OCI-LY3 (cell line): ENCODE measurements around the gene PBX2.
"Not testable (repeated sequence)": the region's sequence is repeated elsewhere in the genome, so short reads cannot be mapped to it uniquely, and the experiment has no call there.

Experiments
- H2AFZ ChIP-seq: fragments of 200-600, 300-600 bp; shearing (Covaris generic); 2 replicates; pipeline ENCODE4 v1.6.0; 2014; ENCODE audit warnings: antibody characterized with exemption, low read depth, low read length
- H3K27ac ChIP-seq: fragments of 200-600, 300-600 bp; sonication (generic); 2 replicates; pipeline ENCODE4 v1.5.1; 2014; ENCODE audit warnings: mild to moderate bottlenecking, low read length, moderate library complexity, mixed read lengths
- H3K27me3 ChIP-seq: fragments of 200-600, 300-600 bp; sonication (generic); 2 replicates; pipeline ENCODE4 v1.6.1; 2014; ENCODE audit warnings: low read depth, low read length, mixed read lengths
- H3K36me3 ChIP-seq: fragments of 200-600, 300-600 bp; sonication (generic); replicated peaks from 2 replicates; pipeline ENCODE3; 2014; ENCODE audit warnings: low read depth, low read length, mixed read lengths
- H3K4me1 ChIP-seq: fragments of 300-600, 200-600 bp; sonication (generic); 2 replicates; pipeline ENCODE4 v1.6.1; 2014; ENCODE audit warnings: low read length, mixed read lengths
- H3K4me2 ChIP-seq: fragments of 200-600, 300-600 bp; sonication (generic); 2 replicates; pipeline ENCODE4 v1.6.1; 2014; ENCODE audit warnings: low read length, mixed read lengths
- H3K4me3 ChIP-seq: fragments of 300-600, 200-600 bp; sonication (generic); 2 replicates; pipeline ENCODE4 v1.5.1; 2014; ENCODE audit warnings: antibody characterized with exemption, mild to moderate bottlenecking, low read length, moderate library complexity
- H3K79me2 ChIP-seq: fragments of 300-600, 200-600 bp; shearing (Covaris generic); 2 replicates; pipeline ENCODE4 v1.6.1; 2014; ENCODE audit warnings: mild to moderate bottlenecking, low read length, mixed read lengths
- H3K9ac ChIP-seq: fragments of 300-600, 200-600 bp; shearing (Covaris generic); 2 replicates; pipeline ENCODE4 v1.6.0; 2014; ENCODE audit warnings: mild to moderate bottlenecking, low read length, moderate library complexity
- H3K9me3 ChIP-seq: fragments of 200-600, 300-600 bp; shearing (Covaris generic); 2 replicates; pipeline ENCODE4 v1.6.1; 2014; ENCODE audit warnings: low read length, mixed read lengths; ENCODE audit not compliant: insufficient read depth
- H4K20me1 ChIP-seq: fragments of 200-600, 300-600 bp; sonication (generic); 2 replicates; pipeline ENCODE4 v1.6.1; 2016; ENCODE audit warnings: low read length, mixed read lengths; ENCODE audit not compliant: insufficient read depth
- CTCF ChIP-seq: fragments of 200-600, 300-600 bp; sonication (generic); IDR thresholded peaks from 2 replicates; pipeline ENCODE4 v1.5.1; 2014; ENCODE audit warnings: antibody characterized with exemption, low read length, low read depth
- EZH2phosphoT487 ChIP-seq: fragments of 200-600 bp; shearing (Covaris generic); IDR thresholded peaks from 2 replicates; pipeline ENCODE4 v1.6.1; 2018; ENCODE audit warnings: antibody characterized with exemption, mixed run types, low read depth

Gene PBX2

GRCh38 chr6:32148289-32149091 lies 41.5 kb downstream of the PBX2 start:
- peaks cover 3% of the 10 kb centered on the region; the same call in 1 of the 2 replicates for H3K4me1 ChIP-seq
- H3K9ac ChIP-seq, result no peak overlapping the region
- H3K9me3 ChIP-seq, result no peaks in the 10 kb centered on the region
- H3K36me3 ChIP-seq, result no peaks in the 10 kb centered on the region
- no peak overlapping the region for H3K4me2 ChIP-seq
- no peak for TF ChIP-seq CTCF
- no peak for TF ChIP-seq EZH2phosphoT487
- H4K20me1 ChIP-seq, result no peaks in the 10 kb centered on the region
- H3K27me3 ChIP-seq, result 0 out of 2 replicates have a peak, but pooled peaks cover 5% of the 10 kb centered on the region
- H2AFZ ChIP-seq, result no peak overlapping the region
- H3K79me2 ChIP-seq, result no peaks in the 10 kb centered on the region
- no peak overlapping the region for H3K27ac ChIP-seq
- no peak overlapping the region for H3K4me3 ChIP-seq

- H3K4me3 ChIP-seq, result no peak overlapping the region
- H3K79me2 ChIP-seq, result no peaks in the 10 kb centered on the region
- TF ChIP-seq CTCF (no peak), EZH2phosphoT487 (no peak)
- H3K9me3 ChIP-seq, result no peaks in the 10 kb centered on the region
- H3K27me3 ChIP-seq, result 0 out of 2 replicates have a peak, but pooled peaks cover 5% of the 10 kb centered on the region
- no peaks in the 10 kb centered on the region for H3K36me3 ChIP-seq
- no peaks in the 10 kb centered on the region for H4K20me1 ChIP-seq
- no peak overlapping the region for H2AFZ ChIP-seq
- no peak overlapping the region for H3K4me2 ChIP-seq
- H3K4me1 ChIP-seq, result no peaks in the 10 kb centered on the region
- H3K9ac ChIP-seq, result no peak overlapping the region
- H3K27ac ChIP-seq, result no peak overlapping the region
Measured at GRCh38 chr6:32147401-32148132, 42.4 kb downstream of the PBX2 start.

- no peak overlapping the region for H3K4me3 ChIP-seq
- no peaks in the 10 kb centered on the region; the same call in 1 of the 2 replicates for H3K4me1 ChIP-seq
- no peak overlapping the region for H3K4me2 ChIP-seq
- no peak overlapping the region for H3K27ac ChIP-seq
- H2AFZ ChIP-seq, result no peak overlapping the region
- H3K9ac ChIP-seq, result no peak overlapping the region
- H3K79me2 ChIP-seq, result no peaks in the 10 kb centered on the region
- no peaks in the 10 kb centered on the region for H3K9me3 ChIP-seq
- TF ChIP-seq EZH2phosphoT487, result no peak
- TF ChIP-seq CTCF, result no peak
- no peaks in the 10 kb centered on the region for H4K20me1 ChIP-seq
- no peaks in the 10 kb centered on the region for H3K36me3 ChIP-seq
- 0 out of 2 replicates have a peak, but pooled peaks cover 5% of the 10 kb centered on the region for H3K27me3 ChIP-seq
Measured at GRCh38 chr6:32146687-32147086, 43.3 kb downstream of the PBX2 start.

- H3K9me3 ChIP-seq, result no peaks in the 10 kb centered on the region
- no peak overlapping the region for H3K4me2 ChIP-seq
- no peak overlapping the region for H3K27ac ChIP-seq
- H3K27me3 ChIP-seq, result 0 out of 2 replicates have a peak, but pooled peaks cover 5% of the 10 kb centered on the region
- H2AFZ ChIP-seq, result no peak overlapping the region
- TF ChIP-seq CTCF (no peak), EZH2phosphoT487 (no peak)
- no peak overlapping the region for H3K9ac ChIP-seq
- no peaks in the 10 kb centered on the region for H4K20me1 ChIP-seq
- no peaks in the 10 kb centered on the region for H3K79me2 ChIP-seq
- H3K4me1 ChIP-seq, result no peaks in the 10 kb centered on the region; the same call in 1 of the 2 replicates
- no peak overlapping the region for H3K4me3 ChIP-seq
- no peaks in the 10 kb centered on the region for H3K36me3 ChIP-seq
Measured at GRCh38 chr6:32146287-32146686, 43.7 kb downstream of the PBX2 start.

- not testable (repeated sequence) for H3K4me2 ChIP-seq, H3K9ac ChIP-seq, H2AFZ ChIP-seq, H3K9me3 ChIP-seq, H3K79me2 ChIP-seq, H3K27ac ChIP-seq, H4K20me1 ChIP-seq, H3K27me3 ChIP-seq, H3K4me3 ChIP-seq, H3K36me3 ChIP-seq, H3K4me1 ChIP-seq
Measured at GRCh38 chr6:32144238-32144637, 45.8 kb downstream of the PBX2 start.
